ENCODE results near the gene ASPSCR1.

The ASPSCR1 gene

DNA sequence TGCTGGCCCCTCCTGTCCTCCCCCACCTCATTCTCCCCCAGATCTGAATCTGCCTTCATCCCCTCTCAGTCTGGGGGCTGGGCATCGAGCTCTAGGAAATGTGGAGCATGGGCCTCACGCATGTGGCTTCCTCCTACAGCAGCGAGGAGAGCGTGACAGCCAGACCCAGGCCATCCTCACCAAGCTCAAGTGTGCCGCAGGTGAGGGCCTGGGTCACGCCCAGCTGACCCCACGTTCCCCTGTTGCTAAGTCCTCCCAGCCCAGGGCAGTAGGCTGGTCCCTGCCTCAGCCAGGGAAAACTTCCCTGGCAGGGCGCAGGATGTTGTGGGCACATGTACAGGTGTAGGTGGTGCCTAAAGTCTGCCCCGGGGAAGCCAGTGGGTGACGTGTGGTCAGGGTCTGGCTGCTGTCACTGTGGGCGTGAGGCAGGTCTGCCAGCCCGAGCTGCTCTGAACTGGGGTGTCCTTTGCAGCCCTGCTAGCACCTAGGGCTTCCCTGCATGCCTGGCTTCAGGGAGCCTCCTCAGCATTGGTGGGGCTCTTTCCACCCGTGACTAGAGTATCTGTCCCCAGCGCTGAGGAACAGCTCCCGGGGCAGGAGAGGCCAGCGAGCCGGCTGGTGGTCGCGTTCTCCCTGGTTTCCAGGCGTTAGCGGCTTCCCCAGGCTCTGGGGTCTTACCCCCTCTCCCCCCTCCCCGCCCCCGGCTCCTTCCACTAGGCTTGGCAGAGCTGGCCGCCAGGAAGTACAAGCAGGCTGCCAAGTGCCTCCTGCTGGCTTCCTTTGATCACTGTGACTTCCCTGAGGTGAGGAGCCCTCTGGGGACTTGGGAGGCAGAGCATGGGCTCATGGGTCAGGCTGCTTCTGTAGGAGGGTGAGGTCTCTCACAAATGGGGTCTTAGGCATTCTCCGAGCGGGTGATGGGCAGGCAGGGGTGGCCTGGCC, 77.9 kb downstream of the ASPSCR1 start:
- no peak for DNase-seq (ENCODE audit: low read depth in 3 of 3)

DNA sequence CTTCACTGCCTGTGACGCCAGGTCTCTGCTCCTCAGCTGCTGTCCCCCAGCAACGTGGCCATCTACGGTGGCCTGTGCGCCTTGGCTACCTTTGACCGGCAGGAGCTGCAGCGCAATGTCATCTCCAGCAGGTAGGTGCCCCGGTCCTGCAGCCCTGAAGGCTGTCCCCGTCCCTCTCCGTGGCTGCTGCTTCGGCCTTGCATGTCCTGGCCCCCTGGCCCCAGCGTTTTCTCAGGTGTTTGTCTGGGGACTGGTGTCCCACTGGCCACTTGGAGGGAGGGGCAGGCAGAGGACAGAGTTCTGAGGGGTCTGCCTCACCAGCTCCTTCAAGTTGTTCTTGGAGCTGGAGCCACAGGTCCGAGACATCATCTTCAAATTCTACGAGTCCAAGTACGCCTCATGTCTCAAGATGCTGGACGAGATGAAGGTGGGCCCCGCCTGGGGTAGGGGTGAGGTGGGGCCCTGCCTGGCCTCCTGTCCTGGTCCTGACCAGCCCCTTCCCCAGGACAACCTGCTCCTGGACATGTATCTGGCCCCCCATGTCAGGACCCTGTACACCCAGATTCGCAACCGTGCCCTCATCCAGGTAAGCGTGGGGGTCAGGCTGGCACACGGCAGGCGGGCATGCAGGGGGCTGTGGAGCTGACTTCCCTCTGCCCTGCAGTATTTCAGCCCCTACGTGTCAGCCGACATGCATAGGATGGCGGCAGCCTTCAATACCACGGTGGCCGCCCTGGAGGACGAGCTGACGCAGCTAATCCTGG, 78.7 kb downstream of the ASPSCR1 start:
- DNase-seq (ENCODE audit: low read depth in 3 of 3): no peak

DNA sequence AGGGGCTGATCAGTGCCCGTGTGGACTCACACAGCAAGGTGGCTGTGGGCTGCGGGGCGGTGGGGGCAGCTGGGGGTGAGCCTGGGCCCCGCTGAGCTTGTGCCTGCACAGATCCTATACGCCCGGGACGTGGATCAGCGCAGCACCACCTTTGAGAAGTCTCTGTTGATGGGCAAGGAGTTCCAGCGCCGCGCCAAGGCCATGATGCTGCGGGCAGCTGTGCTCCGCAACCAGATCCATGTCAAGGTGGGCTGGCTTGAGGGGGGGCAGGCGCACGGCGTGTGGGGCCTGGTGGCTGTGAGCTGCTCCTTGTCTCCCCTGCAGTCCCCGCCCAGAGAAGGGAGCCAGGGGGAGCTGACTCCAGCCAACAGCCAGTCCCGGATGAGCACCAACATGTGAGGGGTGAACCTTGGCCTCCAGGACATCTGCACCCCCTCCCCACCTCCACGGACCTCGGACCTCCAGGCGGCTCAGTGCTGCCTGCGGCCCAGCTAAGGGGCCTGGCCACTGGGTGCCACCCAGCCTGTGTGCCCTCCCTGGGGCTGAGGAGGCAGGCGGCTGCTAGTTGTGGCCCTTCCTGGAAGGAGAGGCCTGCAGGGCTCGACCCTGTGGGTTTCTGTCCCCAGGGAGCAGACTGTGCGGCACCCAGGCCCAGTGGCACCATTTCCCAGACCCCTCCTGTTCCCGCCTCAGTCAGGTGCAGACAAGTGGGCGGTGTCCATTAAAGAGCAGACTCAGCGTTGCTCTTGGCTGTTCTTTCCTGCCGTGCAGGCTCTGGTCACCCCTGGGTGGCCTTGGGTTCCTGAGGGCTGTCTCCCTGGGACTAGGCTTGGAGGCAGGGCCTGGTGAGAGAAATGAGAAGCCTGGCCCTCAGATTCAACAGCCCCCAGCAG, 79.5 kb downstream of the ASPSCR1 start:
- no peak for DNase-seq (ENCODE audit: low read depth in 3 of 3)

DNA sequence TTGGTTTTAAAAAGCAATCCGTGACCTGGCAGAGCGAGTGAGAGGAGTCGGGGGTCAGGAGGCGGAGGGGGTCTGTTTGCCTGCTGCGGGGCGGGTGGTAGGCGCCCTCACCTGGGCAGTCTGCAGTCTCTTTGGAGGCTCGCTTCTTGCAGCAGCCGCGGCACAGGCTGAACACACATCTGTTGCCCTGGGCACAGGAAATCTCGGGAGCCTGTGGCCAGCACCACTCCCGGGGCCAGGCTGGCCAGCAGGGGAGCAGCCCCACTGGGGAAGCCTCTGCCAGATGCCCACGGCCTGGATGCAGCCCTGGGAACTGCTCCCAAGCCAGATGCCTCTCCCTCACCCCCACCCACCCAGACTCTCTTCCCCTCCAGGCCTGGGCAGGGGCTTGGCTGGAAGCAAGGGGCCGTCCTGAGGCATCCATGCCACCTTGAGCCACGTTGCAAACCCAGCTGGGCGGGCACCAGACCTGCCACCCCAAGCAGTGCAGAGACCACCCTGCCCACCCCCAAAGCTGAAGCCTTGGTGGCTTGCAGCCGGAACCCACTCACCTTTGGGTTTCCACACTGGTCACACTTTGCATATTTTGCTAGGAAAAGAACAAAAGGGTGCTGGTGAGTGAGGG, 80.9 kb downstream of the ASPSCR1 start:
- no peak for DNase-seq (ENCODE audit: low read depth in 3 of 3)

- no peak for DNase-seq (ENCODE audit: low read depth in 3 of 3)
Measured at GRCh38 chr17:82058855-82059249, 81.4 kb downstream of the ASPSCR1 start.

GRCh38 chr17:82059272-82060000, 82.0 kb downstream of the ASPSCR1 start:
- DNase-seq (ENCODE audit: low read depth in 3 of 3): no peak

DNA sequence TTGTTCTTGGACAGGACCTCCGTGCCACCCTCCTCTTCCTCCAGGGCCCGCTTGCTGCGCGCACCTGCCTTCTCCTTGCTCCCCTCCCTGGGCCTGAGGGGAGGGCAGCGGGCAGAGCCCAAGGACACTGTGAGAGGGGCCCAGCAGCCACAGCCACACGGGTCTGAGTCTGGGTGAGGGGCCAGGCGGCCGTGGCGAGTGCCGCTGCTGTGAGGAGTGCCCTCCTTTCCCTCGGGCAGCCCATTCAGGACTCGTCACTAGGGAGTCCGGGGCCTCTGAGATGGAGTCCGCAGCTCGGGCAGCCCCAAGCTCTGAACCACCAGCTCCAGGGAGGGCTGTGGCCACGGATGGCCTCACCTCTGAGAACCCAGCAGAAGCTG, 82.6 kb downstream of the ASPSCR1 start:
- DNase-seq (ENCODE audit: low read depth in 3 of 3): no peak

- DNase-seq (ENCODE audit: low read depth in 3 of 3): no peak
Measured at GRCh38 chr17:82060614-82061013, 83.2 kb downstream of the ASPSCR1 start.

DNA sequence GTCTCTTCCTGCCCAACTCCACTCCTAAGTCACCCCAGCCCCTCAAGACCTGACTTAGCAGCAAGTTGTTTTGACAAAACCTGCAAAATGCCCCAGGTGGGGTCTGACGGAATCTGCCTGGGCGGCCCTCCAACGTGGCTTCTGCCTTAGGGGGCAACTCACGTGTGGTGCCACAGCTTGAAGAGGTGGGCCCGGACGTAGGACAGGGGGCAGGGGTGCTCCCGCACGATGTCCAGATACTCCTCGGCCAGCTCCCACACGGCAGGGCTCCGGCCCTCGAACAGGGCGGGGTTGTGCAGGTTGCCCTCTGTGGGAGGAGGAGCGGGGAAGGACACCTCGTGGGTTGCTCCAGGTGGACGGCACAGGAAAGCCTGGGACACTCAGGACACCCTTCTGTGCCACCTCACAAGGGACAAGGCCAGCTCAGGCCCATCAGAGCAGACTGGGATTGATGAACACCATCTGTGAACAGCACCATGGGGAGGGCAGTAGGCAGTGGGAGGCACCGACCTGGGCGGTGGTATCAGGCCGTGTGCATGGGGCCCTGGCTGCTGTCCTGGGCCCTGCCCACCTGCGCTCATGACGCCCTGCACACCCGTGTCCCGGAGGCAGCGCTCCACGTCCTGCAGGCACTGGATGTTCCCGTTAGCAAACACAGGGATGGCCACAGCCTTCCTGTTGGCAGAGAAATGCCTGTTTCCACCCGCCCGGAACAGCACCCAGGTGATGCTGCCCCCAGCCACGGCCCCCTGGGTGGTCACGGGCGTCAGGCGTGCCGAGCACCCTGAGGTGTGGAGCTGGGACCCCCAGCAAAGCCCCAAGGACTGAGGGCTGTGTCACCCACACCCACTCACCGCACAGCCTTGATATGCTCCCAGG, 83.9 kb downstream of the ASPSCR1 start:
- DNase-seq (ENCODE audit: low read depth in 3 of 3): no peak

GRCh38 chr17:82062076-82062983, 84.9 kb downstream of the ASPSCR1 start:
- no peak for DNase-seq (ENCODE audit: low read depth in 3 of 3)

DNA sequence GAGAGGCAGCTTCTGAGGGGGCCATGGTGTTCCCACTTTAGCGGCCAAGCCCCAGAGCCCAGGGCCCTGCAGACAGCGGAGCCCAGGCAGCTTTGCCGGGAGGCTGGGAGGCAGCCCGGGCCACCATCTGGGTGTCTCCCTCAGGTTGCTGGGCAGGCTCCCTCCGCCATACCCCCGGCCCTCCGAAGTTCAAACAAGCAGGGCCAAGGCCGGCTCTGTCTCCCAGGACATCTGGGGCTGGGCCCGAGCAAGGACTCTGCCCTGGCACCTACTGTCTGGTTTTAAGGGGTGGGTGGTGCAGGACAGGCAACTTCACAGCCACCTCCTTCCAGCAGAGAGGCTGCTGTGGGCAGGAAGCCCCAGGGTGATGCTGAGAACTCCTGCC, 85.5 kb downstream of the ASPSCR1 start:
- no peak for DNase-seq (ENCODE audit: low read depth in 3 of 3)

DNA sequence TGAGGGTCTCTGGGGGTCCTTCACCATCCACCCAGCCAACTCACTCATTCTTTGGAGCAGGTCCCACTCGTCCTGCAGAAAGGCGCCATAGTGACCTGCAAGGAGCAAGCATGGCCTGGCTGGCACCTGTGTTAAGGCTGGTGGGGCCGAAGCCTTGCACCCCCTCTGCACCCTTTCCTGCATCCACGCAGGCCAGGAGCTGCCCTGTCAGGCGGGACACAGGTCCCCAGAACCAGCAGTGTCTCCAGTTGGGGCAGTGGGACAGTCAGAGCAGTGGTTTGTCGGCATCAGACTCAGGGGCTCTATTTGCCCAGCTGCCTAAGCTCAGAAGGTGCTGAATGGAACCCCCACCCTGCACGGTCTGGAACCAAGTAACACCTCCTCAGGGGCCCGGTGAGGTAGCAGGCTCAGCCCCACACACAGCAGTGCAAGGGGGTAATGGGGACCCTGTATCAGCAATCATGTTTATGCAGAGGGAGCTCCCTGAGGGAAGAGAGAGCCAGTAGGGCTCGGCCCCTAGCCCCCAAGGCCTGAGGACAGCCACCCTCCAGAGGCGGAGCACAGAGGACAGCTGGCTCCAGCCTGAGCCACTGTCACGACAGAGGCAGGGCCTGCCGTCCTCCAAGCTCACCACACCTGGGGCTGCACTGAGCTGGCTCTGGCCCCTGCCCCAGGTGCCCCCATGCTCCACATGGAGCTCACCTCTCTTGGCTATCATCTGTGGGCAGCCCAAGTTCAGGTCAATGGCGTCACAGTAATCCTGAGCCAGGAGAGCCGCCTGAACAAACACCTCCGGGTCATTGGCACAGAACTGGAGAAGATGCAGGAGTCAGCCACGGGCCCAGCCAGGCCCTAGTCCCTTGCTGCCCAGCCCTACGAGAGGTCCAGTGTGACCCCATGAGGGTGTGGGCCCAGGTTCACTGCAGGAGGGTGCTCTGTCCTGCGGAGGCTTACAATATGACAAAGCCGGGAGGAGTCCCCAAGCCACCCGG, 86.3 kb downstream of the ASPSCR1 start:
- no peak for DNase-seq (ENCODE audit: low read depth in 3 of 3)

DNA sequence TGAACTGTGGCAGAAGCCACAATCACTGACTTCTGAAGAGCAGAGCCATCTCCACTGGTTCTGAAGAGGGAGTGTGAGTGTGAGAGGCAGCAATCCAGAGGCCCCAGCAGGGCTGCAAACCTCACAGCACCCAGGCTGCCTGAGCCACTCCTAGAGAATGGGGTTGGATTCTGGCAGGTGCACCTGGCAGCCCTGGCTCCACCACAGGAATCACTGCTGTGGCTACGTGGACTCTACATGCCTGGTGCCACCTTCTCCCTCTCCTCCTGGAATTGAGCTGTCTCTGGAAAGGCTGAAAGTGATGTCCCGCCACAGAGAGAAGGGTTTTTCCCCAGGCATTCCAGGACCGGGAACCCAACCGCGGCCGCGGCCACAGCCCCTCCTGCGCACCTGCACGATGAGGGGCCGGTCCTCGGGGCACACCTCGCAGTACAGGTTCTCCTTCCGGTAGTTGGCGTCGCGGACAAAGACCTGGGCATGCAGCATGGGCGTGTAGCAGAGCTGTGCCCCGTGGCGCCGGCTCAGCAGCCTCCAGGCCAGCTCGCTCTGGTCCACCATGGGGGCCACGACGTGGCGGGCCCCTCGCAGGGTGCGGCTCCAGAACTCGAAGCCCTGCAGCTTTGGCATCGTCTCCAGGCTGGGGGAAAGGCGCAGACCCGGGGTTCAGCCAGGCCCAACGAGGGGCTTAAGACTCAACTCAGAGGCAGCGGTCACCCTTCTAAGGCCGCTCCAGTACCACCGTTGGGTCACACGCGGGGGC, 87.2 kb downstream of the ASPSCR1 start:
- no peak for DNase-seq (ENCODE audit: low read depth in 3 of 3)

- no peak for DNase-seq (ENCODE audit: low read depth in 3 of 3)
Measured at GRCh38 chr17:82065193-82065637, 87.8 kb downstream of the ASPSCR1 start.

GRCh38 chr17:82065638-82066303, 88.3 kb downstream of the ASPSCR1 start, which contains the start of gene DUS1L:
TSS of gene DUS1L (minus strand) at chr17:82065804. CDS start at chr17:82065059, 745 bp downstream.
- peak; percentile 50 to 69 (median 51) for DNase-seq (ENCODE audit: low read depth in 3 of 3)

Data from stimulated activated CD4-positive, alpha-beta T cell treated with anti-CD3 and anti-CD28 coated beads, TNF-alpha, amount 100 ng/mL, for 4 hours (primary cell).